Erythroblast (primary cell): ENCODE results near the gene KLHL22.

ENCODE experiments used
- GATA1 ChIP-seq: IDR thresholded peaks from 2 replicates; pipeline ENCODE4 v1.6.1; 2011; ENCODE audit warnings: low read depth, mild to moderate bottlenecking, control low read depth, low read length, moderate library complexity
- POLR2A ChIP-seq: IDR thresholded peaks from 2 replicates; pipeline ENCODE4 v1.6.1; 2011; ENCODE audit warnings: mild to moderate bottlenecking, low read length

DNA sequence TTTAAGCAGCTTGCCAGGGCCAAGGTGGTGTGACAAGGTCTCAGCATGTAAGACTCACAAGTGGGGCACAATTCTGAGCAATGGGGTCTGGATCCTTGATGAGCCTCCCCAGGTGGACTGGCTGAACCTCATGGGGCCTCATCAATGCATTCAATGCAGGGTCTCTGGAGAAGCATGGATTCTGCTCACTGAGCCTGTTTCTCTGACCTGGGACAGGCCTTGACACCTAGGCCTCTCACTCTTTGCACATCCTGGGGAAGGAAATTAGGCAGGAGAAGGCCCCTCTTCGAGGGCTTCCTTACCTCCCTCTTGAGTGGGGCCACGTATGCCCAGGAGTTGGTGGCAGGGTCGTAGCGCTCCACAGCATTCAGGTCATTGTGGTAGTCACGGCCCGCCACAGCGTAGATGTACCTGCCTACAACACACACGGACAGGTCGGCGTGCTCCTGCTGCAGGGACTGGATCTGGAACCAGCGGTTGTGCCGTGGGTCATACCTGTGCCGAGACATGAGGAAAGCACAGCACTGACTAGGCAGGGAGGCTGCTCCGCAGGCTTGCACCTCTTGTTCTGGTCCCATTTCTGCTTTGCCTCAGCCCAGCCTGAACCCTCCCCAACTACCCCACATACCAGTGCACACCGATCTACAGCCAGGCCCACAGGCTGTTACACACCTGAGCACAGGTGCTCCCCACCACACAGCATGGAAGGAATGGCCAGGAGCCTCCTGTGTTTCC, 37.9 kb downstream of the KLHL22 start:
- TF ChIP-seq POLR2A (no peak), GATA1 (no peak)
